ENCODE results near the gene COL4A4. TPM values are rescaled to one million over a fixed set of nuclear protein-coding genes. Genes with fewer than 3 reads are reported as not detected.

Gene COL4A4
- total RNA-seq, 2 experiments from 2014 or later = not detected

DNA sequence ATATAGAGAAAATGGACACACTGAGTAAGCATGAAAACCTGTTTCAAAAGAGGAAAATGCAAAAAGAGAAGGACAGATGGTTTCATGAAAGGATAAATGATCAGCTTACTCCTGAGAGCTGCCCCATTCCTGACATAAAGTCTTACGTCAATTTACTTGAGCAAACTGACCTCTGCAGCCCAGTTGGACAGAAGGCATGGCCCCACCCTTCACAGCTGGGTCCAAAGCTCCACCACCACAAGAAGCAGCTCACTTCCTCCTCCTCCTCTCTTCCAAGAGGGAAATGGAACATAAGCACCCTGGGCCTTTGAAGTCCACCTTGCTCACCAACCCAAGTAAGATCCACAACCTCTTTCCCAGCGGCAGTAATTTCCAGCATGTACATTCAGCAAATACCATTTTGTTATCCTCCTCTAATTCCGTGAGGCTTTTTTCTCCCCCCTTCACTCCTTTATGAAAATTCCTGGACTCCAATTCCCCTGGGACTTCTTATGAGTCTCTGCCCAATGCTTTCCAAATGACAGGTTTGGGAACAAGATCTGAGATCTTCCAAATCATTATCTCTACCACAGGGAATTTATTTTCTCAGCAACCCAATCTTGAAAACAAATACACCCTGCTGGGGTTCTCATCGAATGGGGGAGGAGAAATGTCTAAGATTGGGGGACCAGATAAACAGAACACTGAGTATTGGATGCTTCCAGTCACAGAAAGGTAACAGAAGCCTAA lies 10.1 kb downstream of the COL4A4 start:
- DNase-seq = no peak
- POLR2A ChIA-PET = no interaction called here
- no peak for ATAC-seq
- CTCF ChIA-PET = no interaction called here
- H3K9me3 Mint-ChIP-seq = peaks cover 2% of the 10 kb centered on the region
- intact Hi-C loops (cut with micrococcal nuclease) = no loop called here
- H3K27ac Mint-ChIP-seq = no peak overlapping the region
- H3K4me3 Mint-ChIP-seq = no peak overlapping the region
- H3K36me3 Mint-ChIP-seq (ENCODE audit: low read depth) = no peaks in the 10 kb centered on the region
- peaks cover 20% of the 10 kb centered on the region for H3K27me3 Mint-ChIP-seq
- TF ChIP-seq, protein P1, sequence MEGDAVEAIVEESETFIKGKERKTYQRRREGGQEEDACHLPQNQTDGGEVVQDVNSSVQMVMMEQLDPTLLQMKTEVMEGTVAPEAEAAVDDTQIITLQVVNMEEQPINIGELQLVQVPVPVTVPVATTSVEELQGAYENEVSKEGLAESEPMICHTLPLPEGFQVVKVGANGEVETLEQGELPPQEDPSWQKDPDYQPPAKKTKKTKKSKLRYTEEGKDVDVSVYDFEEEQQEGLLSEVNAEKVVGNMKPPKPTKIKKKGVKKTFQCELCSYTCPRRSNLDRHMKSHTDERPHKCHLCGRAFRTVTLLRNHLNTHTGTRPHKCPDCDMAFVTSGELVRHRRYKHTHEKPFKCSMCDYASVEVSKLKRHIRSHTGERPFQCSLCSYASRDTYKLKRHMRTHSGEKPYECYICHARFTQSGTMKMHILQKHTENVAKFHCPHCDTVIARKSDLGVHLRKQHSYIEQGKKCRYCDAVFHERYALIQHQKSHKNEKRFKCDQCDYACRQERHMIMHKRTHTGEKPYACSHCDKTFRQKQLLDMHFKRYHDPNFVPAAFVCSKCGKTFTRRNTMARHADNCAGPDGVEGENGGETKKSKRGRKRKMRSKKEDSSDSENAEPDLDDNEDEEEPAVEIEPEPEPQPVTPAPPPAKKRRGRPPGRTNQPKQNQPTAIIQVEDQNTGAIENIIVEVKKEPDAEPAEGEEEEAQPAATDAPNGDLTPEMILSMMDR (IDR thresholded peaks at IDR 0.05) = no peak
- no peaks in the 10 kb centered on the region for H3K4me1 Mint-ChIP-seq (ENCODE audit: low read depth)

DNA sequence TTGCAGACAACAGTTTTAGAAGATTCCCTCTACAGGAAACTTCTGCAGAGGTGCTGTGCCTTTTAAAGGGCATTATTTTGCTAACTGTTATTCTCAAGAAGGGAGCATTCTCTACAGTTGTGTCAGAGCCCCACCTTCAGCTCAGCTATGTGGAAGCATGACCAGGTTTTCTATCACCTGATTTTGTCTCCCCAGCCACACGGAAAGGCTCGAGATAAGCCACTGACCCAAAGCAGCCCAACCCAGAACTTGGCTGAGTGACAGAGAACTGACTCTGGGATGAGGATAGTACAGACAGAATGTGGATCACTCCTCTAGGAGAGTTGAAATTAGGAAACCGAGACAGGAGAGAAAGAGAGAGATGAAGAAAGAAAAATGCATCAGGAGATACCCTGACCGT lies 10.7 kb downstream of the COL4A4 start:
- Mint-ChIP-seq H3K27ac (no peak overlapping the region), H3K27me3 (peaks cover 20% of the 10 kb centered on the region), H3K9me3 (peaks cover 2% of the 10 kb centered on the region), H3K4me3 (no peak overlapping the region), H3K36me3 (ENCODE audit: low read depth) (no peaks in the 10 kb centered on the region), H3K4me1 (ENCODE audit: low read depth) (no peaks in the 10 kb centered on the region)
- POLR2A ChIA-PET = no interaction called here
- DNase-seq = no peak
- TF ChIP-seq, protein P1 (IDR thresholded peaks at IDR 0.05) = no peak
- ATAC-seq = no peak
- intact Hi-C loops (cut with micrococcal nuclease) = no loop called here
- CTCF ChIA-PET = no interaction called here

DNA sequence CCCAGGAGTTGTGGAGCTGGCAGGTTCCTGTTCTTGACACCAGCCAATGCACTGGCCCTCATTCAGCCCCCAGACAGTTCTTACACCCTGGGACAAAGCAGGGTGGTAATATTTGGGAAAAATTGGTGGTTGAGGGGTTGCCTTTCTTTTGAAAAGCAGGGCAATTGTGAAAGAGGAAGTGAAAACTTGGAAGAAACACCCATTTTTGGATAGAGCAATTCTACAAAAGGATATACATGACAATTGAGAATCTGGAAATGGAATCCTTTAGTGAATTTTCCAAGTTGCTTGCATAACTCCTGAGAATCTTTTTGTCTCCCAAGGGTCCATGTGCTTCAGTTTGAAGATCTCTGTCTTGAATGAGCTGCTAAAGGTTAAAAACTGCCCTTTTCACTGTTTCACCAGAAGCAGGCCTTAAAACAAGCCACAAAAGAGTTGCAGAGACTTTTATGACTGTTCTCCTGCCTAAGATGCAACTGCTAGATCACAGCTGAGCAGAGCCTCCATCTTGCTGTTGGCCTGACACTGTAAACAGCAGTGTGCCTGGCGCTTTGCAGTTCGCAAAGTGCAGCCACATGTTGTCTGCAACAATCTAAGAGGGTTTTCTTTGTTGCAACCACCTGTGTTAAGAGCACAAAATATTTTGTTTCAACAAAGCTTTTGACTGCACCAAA lies 11.8 kb downstream of the COL4A4 start:
- no peak for ATAC-seq
- no peak for DNase-seq
- H3K27ac Mint-ChIP-seq = no peak overlapping the region
- no peaks in the 10 kb centered on the region for H3K36me3 Mint-ChIP-seq (ENCODE audit: low read depth)
- CTCF ChIA-PET = no interaction called here
- TF ChIP-seq, protein P1 (IDR thresholded peaks at IDR 0.05) = no peak
- H3K4me3 Mint-ChIP-seq = no peak overlapping the region
- no peaks in the 10 kb centered on the region for H3K4me1 Mint-ChIP-seq (ENCODE audit: low read depth)
- peaks cover 5% of the 10 kb centered on the region for H3K9me3 Mint-ChIP-seq
- peaks cover 17% of the 10 kb centered on the region for H3K27me3 Mint-ChIP-seq
- POLR2A ChIA-PET = no interaction called here
- intact Hi-C loops (cut with micrococcal nuclease) = no loop called here

DNA sequence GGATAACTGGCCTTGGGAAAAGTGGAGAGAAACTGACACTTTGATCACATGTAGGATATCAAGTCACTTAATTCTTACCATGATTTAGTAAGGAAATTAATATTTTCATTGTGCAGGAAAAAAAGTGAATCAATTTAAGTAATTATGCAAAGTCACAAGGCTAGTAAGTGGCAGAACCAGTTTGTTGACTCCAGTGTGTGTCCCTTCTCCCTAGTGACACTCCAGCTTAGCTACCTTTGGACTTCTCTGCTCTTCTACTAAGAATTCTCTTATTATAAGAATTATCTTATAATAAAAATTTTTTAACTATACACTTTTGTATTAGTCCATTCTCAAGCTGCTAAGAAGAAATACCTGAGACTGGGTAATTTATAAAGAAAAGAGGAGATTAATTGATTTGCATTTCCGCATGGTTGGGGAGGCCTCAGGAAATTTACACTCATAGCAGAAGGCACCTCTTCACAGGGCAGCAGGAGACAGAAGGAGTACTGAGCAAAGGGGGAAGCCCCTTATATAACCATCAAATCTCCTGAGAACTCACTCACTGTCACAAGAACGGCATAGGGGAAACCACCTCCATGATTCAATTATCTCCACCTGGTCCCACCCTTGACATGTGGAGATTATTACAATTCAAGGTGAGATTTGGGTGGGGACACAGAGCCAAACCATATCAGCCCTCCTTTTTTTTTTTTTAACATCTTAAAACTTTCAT lies 13.6 kb downstream of the COL4A4 start:
- no peak overlapping the region for H3K27ac Mint-ChIP-seq

More for the DNA sequence above, 13.6 kb downstream of the COL4A4 start:
- ChIA-PET CTCF (no interaction called here), POLR2A (no interaction called here)
- Mint-ChIP-seq H3K36me3 (ENCODE audit: low read depth) (no peaks in the 10 kb centered on the region), H3K4me3 (no peak overlapping the region), H3K9me3 (peaks cover 5% of the 10 kb centered on the region), H3K4me1 (ENCODE audit: low read depth) (no peaks in the 10 kb centered on the region), H3K27me3 (peaks cover 18% of the 10 kb centered on the region)
- TF ChIP-seq, protein P1 (IDR thresholded peaks at IDR 0.05) = no peak
- DNase-seq = no peak
- ATAC-seq = no peak
- intact Hi-C loops (cut with micrococcal nuclease) = no loop called here

Measured in activated CD8-positive, alpha-beta T cell treated with anti-CD3 and anti-CD28 coated beads for 36 hours (primary cell).